ENCODE measurements around the gene CLIC3.

Gene CLIC3, protein sequence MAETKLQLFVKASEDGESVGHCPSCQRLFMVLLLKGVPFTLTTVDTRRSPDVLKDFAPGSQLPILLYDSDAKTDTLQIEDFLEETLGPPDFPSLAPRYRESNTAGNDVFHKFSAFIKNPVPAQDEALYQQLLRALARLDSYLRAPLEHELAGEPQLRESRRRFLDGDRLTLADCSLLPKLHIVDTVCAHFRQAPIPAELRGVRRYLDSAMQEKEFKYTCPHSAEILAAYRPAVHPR

DNA sequence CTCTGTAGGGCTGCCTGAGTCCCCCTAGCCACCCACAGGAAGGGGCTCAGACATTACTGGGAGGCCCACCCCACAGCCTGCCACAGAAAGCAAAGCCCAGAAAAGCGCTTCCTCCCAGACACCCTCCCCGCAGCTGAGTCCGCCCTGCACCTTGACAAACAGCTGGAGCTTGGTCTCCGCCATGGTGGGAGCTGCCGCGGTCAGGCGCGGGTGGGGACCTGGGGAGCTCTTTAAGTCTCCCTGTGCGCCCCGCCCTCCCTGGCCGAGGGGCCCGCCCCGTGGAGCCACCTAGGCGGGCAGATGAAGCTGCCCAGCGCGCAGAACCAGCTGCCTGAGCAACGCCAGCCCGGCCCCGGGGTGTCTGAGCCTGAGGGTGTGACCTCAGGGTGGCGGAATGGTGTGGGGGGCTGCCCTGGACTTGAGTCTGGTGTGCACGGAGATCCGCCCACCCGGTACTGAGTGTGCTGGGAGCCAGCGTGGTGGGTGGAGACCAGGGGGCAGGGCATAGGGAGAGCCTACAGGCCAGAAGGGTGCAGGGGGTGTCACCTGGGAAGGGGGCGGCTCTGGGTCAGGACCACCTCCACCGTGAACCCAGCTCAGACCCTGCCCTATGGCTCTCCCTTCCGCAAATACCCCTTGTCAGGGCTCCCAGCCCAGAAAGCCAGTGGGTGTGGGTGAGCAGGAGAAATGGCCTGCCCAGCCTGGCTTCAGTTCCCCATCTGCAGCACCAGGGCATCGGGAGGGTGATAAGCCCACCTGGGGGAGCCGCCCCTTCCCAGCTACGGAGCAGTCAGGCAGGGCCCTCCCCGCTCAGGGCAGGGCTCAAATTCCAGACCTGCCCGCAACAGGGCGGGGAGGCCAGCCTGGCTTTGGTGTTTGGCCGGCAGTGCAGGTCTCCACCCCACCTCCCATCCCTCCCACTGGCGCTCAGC is at the start of gene CLIC3:
Gene CLIC3, minus strand, starts transcription at position 208 of the 932 bp plus-strand sequence. Its CDS starts 25 bp downstream, at position 183.
- H3K4me1 ChIP-seq (ENCODE audit: control insufficient read depth in 2 of 2, insufficient read depth in 2 of 2, low read length in 2 of 2), result peaks cover 30 to 31% of the 10 kb centered on the region in 2 donors
- no peaks in the 10 kb centered on the region for H3K27me3 ChIP-seq (ENCODE audit: control insufficient read depth in 2 of 2, insufficient read depth in 2 of 2, low read length in 2 of 2)
- peak within 1 kb of the TSS; percentile 43 to 48 for H3K27ac ChIP-seq (ENCODE audit: low read depth in 2 of 2, low read length in 2 of 2)
- no peaks in the 10 kb centered on the region for H3K9me3 ChIP-seq (ENCODE audit: control insufficient read depth in 2 of 2, low read length in 2 of 2)
- H3K36me3 ChIP-seq (ENCODE audit: control insufficient read depth in 2 of 2, insufficient read depth in 2 of 2, low read length in 2 of 2), result no peaks in the 10 kb centered on the region
- H3K4me3 ChIP-seq (ENCODE audit: low read length in 2 of 2), result peak within 1 kb of the TSS; percentile 48 to 66
- peak within 1 kb of the TSS; percentile 47 for H3K9ac ChIP-seq (ENCODE audit: low read depth in 1 of 2, low read length in 2 of 2)

DNA sequence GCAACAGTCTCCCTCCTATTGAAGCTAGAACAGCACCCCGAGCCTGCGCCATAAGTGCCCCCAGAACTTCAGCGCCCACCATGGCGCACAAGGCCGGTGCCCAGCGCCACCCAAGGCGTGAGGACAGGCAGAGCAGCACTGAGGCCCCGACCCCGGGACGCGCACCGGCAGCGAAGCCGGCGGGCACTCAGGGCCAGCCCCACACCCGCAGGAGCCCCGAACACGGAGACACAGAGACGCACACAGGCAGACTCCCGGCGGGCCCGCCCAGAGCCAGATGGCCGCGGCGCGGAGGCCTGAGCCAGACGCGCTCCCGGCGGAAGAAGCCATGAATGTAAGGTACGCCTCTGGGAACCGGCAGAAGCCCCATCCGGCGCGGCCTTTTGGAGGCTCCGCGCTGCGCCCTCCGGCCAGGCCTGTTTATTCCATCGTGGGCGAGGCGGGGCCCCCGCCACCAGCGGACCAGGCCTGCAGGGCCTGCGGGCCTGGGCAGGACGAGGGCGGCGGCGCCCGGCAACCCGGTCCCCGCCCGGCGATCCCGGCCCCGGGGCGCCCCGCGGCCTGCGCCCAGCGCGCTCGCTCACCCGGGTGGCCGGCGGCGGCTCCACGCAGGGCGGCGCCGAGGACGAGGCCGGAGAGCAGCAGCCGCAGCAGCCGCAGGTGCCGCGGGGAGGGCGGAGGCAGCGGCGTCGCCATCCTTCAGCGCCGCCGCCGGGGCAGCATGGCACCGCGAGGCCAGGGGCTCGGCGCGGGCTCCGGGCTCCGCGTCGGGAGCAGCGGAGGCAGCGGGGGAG is 49.1 kb upstream of the CLIC3 start:
- Histone ChIP-seq H3K9ac (ENCODE audit: low read depth in 1 of 2, low read length in 2 of 2) (peak overlapping the region; percentile 24 to 39), H3K4me3 (ENCODE audit: low read length in 2 of 2) (peak overlapping the region; percentile 61 to 62), H3K27me3 (ENCODE audit: control insufficient read depth in 2 of 2, insufficient read depth in 2 of 2, low read length in 2 of 2) (peaks cover 11 to 24% of the 10 kb centered on the region in 2 donors), H3K27ac (ENCODE audit: low read depth in 2 of 2, low read length in 2 of 2) (peak overlapping the region; percentile 68 to 70), H3K36me3 (ENCODE audit: control insufficient read depth in 2 of 2, insufficient read depth in 2 of 2, low read length in 2 of 2) (no peaks in the 10 kb centered on the region), H3K9me3 (ENCODE audit: control insufficient read depth in 2 of 2, low read length in 2 of 2) (no peaks in the 10 kb centered on the region), H3K4me1 (ENCODE audit: control insufficient read depth in 2 of 2, insufficient read depth in 2 of 2, low read length in 2 of 2) (peaks cover 20 to 25% of the 10 kb centered on the region in 2 donors)

DNA sequence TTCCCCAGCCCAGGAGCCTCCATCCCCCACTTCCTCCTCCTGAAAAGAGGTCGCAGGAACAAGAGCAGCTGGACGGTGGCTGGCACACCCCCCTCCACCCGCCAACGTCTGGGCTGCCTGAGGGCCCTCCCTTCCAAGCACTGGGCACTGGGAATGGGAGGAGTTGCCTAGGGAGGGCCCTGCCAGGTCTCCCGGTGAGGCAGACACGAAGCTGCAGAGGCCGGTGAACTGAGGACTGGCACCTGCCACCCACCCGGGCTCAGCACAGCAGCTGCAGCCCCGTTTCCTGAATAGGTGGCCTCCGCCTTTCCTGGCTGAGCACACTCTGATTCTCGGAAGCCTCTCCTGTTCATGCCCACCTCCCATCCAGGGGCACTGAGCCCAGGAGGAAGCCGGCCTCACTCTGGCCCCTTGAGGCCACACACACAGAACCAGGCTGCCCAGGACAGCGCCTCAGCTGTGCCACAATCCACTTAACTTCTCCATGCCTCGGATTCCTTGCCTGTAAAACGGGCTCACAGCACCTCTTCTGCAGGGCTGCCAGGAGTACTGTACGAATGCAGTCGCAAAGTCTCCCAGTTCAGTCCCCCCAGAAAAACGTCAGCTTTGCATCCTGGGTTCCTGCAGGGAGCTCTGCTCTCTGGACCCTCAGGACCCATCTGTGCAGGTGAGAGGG is 48.3 kb upstream of the CLIC3 start:
- no peaks in the 10 kb centered on the region for H3K9me3 ChIP-seq (ENCODE audit: control insufficient read depth in 2 of 2, low read length in 2 of 2)
- H3K4me3 ChIP-seq (ENCODE audit: low read length in 2 of 2), result peak overlapping the region; percentile 27 to 61
- H3K27ac ChIP-seq (ENCODE audit: low read depth in 2 of 2, low read length in 2 of 2), result peak overlapping the region; percentile 61 to 68
- no peaks in the 10 kb centered on the region for H3K36me3 ChIP-seq (ENCODE audit: control insufficient read depth in 2 of 2, insufficient read depth in 2 of 2, low read length in 2 of 2)
- peak overlapping the region; percentile 39 to 56 for H3K9ac ChIP-seq (ENCODE audit: low read depth in 1 of 2, low read length in 2 of 2)
- peaks cover 10 to 24% of the 10 kb centered on the region in 2 donors for H3K27me3 ChIP-seq (ENCODE audit: control insufficient read depth in 2 of 2, insufficient read depth in 2 of 2, low read length in 2 of 2)
- H3K4me1 ChIP-seq (ENCODE audit: control insufficient read depth in 2 of 2, insufficient read depth in 2 of 2, low read length in 2 of 2), result peaks cover 20 to 25% of the 10 kb centered on the region in 2 donors

DNA sequence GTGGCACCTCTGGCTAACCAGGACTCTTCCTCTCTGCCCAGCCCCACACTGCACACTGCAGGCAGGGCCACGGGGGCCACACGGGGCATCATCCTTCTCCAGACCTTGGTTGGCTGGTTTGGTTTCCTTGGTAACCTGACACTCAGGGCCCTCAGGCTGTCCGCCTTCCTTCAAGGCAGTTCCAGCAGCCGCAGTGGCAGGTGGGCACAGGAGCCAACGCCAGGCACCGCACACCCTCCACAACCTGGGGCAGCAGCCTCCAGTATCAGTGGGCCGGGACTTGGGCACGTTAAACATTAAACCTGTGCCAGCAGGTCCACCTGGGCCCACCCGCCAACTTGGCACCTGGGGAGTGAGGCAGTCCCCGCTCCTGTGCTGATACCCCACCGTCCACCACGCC is 47.7 kb upstream of the CLIC3 start:
- Histone ChIP-seq H3K9ac (ENCODE audit: low read depth in 1 of 2, low read length in 2 of 2) (peak overlapping the region; percentile 17 to 39), H3K36me3 (ENCODE audit: control insufficient read depth in 2 of 2, insufficient read depth in 2 of 2, low read length in 2 of 2) (no peaks in the 10 kb centered on the region), H3K27me3 (ENCODE audit: control insufficient read depth in 2 of 2, insufficient read depth in 2 of 2, low read length in 2 of 2) (peaks cover 4 to 20% of the 10 kb centered on the region in 2 donors), H3K9me3 (ENCODE audit: control insufficient read depth in 2 of 2, low read length in 2 of 2) (no peaks in the 10 kb centered on the region), H3K4me1 (ENCODE audit: control insufficient read depth in 2 of 2, insufficient read depth in 2 of 2, low read length in 2 of 2) (peaks cover 20 to 25% of the 10 kb centered on the region in 2 donors), H3K27ac (ENCODE audit: low read depth in 2 of 2, low read length in 2 of 2) (peak overlapping the region; percentile 61 to 68), H3K4me3 (ENCODE audit: low read length in 2 of 2) (peak overlapping the region; percentile 13 to 61)

DNA sequence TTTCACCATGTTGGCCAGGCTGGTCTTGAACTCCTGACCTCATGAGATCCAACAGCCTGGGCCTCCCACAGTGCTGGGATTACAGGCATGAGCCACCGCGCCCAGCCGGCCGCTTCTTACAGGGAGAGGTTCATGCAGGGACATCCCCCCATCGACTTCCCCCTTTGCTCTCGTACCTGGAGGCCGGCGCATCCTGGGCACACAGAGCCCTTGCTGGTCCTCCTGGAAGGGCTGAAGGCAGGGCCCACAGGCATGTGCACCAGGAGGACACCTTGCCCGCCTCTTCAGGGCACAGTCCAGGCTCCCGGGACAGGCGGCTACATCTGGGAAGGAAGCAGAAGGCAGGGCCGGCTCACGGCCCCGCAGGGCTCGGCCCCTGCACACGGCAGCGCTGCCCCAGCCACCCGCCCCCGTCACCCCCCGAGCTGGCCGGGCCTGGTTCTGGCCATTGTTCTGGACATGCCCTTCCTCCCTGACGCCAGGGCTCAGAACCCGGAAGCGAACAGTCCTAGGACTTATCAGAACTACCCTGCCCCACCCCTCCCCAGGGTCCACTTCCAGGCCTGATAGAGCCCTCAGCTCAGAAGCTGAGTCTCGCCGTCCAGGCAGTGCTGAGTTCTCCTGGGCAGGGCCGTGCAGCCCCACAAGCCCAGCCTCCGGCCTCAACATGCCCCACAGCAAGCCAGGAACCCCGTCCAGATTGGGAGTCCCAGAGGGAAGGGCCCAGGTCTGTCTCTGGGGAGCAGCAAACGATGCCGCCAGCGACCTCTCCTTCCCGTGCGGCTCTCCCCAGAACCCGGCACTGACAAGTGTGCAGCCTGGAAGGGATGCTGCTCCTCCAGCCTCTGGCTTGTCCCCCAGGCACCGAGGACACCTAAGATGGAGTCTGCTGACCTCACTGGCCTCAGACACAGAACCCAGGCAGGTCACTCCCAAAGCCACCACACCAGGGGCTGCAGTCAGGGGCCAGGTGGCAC is 46.7 kb upstream of the CLIC3 start:
- Histone ChIP-seq H3K36me3 (ENCODE audit: control insufficient read depth in 2 of 2, insufficient read depth in 2 of 2, low read length in 2 of 2) (no peaks in the 10 kb centered on the region), H3K4me3 (ENCODE audit: low read length in 2 of 2) (no peak overlapping the region), H3K27me3 (ENCODE audit: control insufficient read depth in 2 of 2, insufficient read depth in 2 of 2, low read length in 2 of 2) (peaks cover 4 to 17% of the 10 kb centered on the region in 2 donors), H3K9me3 (ENCODE audit: control insufficient read depth in 2 of 2, low read length in 2 of 2) (no peaks in the 10 kb centered on the region), H3K9ac (ENCODE audit: low read depth in 1 of 2, low read length in 2 of 2) (no peak overlapping the region), H3K4me1 (ENCODE audit: control insufficient read depth in 2 of 2, insufficient read depth in 2 of 2, low read length in 2 of 2) (peaks cover 20 to 25% of the 10 kb centered on the region in 2 donors), H3K27ac (ENCODE audit: low read depth in 2 of 2, low read length in 2 of 2) (peak overlapping the region; percentile 11 to 43)

DNA sequence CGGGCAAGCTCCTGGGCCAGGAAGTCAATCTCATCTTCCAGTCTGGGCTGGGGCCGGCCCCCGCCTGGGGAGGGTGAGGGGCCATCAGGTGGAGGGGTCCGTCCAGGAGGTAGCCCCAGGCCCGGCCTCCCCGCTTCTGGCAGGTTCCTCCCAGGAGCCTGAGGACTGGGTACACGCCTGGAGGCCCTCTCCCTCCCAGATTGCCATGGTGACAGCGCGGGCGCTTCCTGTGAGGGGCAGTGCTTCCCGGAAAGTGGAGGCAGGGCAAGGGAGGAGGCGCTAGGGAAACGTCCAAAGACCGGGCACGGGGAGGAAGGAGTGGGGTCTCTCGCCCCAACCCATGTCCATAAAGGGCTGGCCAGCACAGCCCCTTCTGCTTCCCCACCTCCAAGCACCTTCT is 44.8 kb upstream of the CLIC3 start:
- Histone ChIP-seq H3K27ac (ENCODE audit: low read depth in 2 of 2, low read length in 2 of 2) (no peak overlapping the region), H3K4me3 (ENCODE audit: low read length in 2 of 2) (no peak overlapping the region), H3K9ac (ENCODE audit: low read depth in 1 of 2, low read length in 2 of 2) (no peak overlapping the region)

DNA sequence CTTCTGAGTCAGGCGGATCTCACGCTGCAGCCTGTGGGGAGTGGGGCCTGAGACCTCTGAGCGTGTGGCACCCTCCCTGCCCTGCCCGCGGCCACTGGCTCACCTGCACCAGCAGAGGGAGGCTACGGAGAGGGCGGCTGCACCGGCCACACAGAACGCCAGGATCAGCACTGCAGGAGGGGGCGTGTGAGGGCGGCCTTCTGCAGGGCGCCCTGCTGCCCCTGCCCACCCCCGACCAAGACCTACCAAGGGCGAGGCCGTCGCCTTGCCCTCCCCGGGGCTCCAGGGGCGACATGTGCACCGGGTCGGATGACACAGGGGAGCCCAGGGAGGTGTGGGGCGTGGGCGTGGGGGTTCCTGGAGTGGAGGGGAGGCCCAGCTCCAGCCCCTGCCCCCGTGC is 44.2 kb upstream of the CLIC3 start:
- Histone ChIP-seq H3K4me1 (ENCODE audit: control insufficient read depth in 2 of 2, insufficient read depth in 2 of 2, low read length in 2 of 2) (peaks cover 14 to 21% of the 10 kb centered on the region in 2 donors), H3K27ac (ENCODE audit: low read depth in 2 of 2, low read length in 2 of 2) (no peak overlapping the region)

More for the DNA sequence above, 44.8 kb upstream of the CLIC3 start:
- H3K9me3 ChIP-seq (ENCODE audit: control insufficient read depth in 2 of 2, low read length in 2 of 2), result no peaks in the 10 kb centered on the region
- no peaks in the 10 kb centered on the region for H3K36me3 ChIP-seq (ENCODE audit: control insufficient read depth in 2 of 2, insufficient read depth in 2 of 2, low read length in 2 of 2)
- peaks cover 17 to 21% of the 10 kb centered on the region in 2 donors for H3K4me1 ChIP-seq (ENCODE audit: control insufficient read depth in 2 of 2, insufficient read depth in 2 of 2, low read length in 2 of 2)
- H3K27me3 ChIP-seq (ENCODE audit: control insufficient read depth in 2 of 2, insufficient read depth in 2 of 2, low read length in 2 of 2), result peaks cover 0 to 8% of the 10 kb centered on the region in 2 donors

DNA sequence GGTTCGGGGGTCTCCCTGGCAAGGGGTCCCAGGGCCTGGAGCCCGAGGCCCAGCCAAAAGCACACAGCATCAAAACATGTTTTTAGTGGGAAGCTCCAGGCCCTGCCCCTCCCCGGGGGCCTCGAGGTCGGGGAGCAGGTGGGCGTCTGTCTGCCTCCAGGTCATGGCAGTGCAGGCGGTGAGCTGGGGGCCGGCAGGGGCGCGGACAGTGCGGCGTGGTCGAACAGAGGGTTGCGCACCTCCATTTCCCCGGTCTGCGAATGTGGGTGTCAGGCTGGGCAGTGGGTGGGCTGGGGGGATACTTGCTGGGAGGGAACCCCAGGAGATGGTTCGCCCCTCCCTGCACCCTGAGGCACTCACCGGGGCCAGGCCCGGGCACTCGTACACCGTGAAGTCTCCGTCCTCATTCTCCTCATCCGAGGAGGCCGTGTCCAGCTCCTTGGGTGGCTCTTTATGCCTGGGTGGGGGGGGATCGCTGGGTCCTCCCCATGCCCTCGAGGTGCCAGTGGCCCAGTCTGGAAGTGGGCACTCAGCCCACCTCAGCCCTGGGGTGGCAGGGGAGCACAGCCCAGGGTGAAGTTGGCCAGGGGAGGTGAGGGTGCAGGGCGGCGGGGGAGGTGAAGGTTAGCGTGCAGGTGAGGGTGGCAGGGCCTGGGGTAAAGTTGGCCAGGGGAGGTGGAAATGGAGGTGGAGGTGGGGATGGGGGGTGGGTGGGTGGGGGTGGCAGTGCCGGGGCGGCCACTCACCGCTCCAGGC is 43.4 kb upstream of the CLIC3 start:
- Histone ChIP-seq H3K36me3 (ENCODE audit: control insufficient read depth in 2 of 2, insufficient read depth in 2 of 2, low read length in 2 of 2) (no peaks in the 10 kb centered on the region), H3K27ac (ENCODE audit: low read depth in 2 of 2, low read length in 2 of 2) (no peak overlapping the region), H3K27me3 (ENCODE audit: control insufficient read depth in 2 of 2, insufficient read depth in 2 of 2, low read length in 2 of 2) (peaks cover 0 to 4% of the 10 kb centered on the region in 2 donors), H3K9me3 (ENCODE audit: control insufficient read depth in 2 of 2, low read length in 2 of 2) (no peaks in the 10 kb centered on the region), H3K9ac (ENCODE audit: low read depth in 1 of 2, low read length in 2 of 2) (no peak overlapping the region), H3K4me1 (ENCODE audit: control insufficient read depth in 2 of 2, insufficient read depth in 2 of 2, low read length in 2 of 2) (peaks cover 10 to 22% of the 10 kb centered on the region in 2 donors), H3K4me3 (ENCODE audit: low read length in 2 of 2) (no peak overlapping the region)

More for the DNA sequence above, 44.2 kb upstream of the CLIC3 start:
- H3K36me3 ChIP-seq (ENCODE audit: control insufficient read depth in 2 of 2, insufficient read depth in 2 of 2, low read length in 2 of 2), result no peaks in the 10 kb centered on the region
- H3K27me3 ChIP-seq (ENCODE audit: control insufficient read depth in 2 of 2, insufficient read depth in 2 of 2, low read length in 2 of 2), result peaks cover 0 to 8% of the 10 kb centered on the region in 2 donors
- no peak overlapping the region for H3K4me3 ChIP-seq (ENCODE audit: low read length in 2 of 2)
- no peak overlapping the region for H3K9ac ChIP-seq (ENCODE audit: low read depth in 1 of 2, low read length in 2 of 2)
- H3K9me3 ChIP-seq (ENCODE audit: control insufficient read depth in 2 of 2, low read length in 2 of 2), result no peaks in the 10 kb centered on the region
